Vagina (tissue), 2 donors: ENCODE results near the gene SCNN1G. TPM values are rescaled to one million over a fixed set of nuclear protein-coding genes. Genes with fewer than 3 reads are reported as not detected.

Experiments
- DNase-seq, 2 donors: peaks; one replicate each; pipeline ENCODE4 v3.0.0-alpha.2; 2017; ENCODE audit errors: extremely low spot score in 2 of 2
- H3K27ac ChIP-seq: fragments of 200-600 bp; sonication (generic); one replicate; pipeline ENCODE4 v1.5.1; 2019
- H3K27me3 ChIP-seq: fragments of 200-600 bp; sonication (generic); one replicate; pipeline ENCODE4 v1.5.1; 2019
- H3K36me3 ChIP-seq, 2 donors: fragments of 200-600 bp; sonication (generic); one replicate each; pipeline ENCODE4 v1.5.1; 2017 to 2019
- H3K4me1 ChIP-seq: fragments of 200-600 bp; sonication (generic); one replicate; pipeline ENCODE4 v1.5.1; 2019
- H3K4me3 ChIP-seq, 2 donors: fragments of 200-600 bp; sonication (generic); 1 replicate in 1 of 2; 2 replicates in 1 of 2; pipeline ENCODE4 v1.5.1; 2016 to 2019
- H3K9me3 ChIP-seq: fragments of 200-600 bp; sonication (generic); one replicate; pipeline ENCODE4 v1.5.1; 2019
- CTCF ChIP-seq, 3 experiments: fragments of 450-650 bp in 2 of 3; fragments of 200-600 bp in 1 of 3; sonication (generic) in 1 of 3; IDR thresholded peaks; one replicate each; pipeline ENCODE4 v1.5.1; 2017 to 2019; ENCODE audit warnings: antibody characterized with exemption in 3 of 3, mild to moderate bottlenecking in 2 of 3, moderate library complexity in 2 of 3
- POLR2A ChIP-seq, 2 donors: fragments of 450-650 bp; IDR thresholded peaks; one replicate each; pipeline ENCODE4 v1.6.1; 2017; ENCODE audit warnings: antibody characterized with exemption in 2 of 2, mild to moderate bottlenecking in 2 of 2, moderate library complexity in 2 of 2
- POLR2AphosphoS5 ChIP-seq, 2 donors: sonication (generic); formaldehyde crosslinking; IDR thresholded peaks; one replicate each; pipeline ENCODE4 v1.9.0; 2017; ENCODE audit warnings: antibody characterized with exemption in 2 of 2, mild to moderate bottlenecking in 2 of 2, low read depth in 1 of 2; ENCODE audit not compliant: insufficient read depth in 1 of 2
- intact Hi-C: fragments of 100-400 bp; cut with DNase I; formaldehyde crosslinking; loops from one replicate; pipeline ENCODE4 v1.15.1; 2023
- total RNA-seq: library from RNA; depleted of rRNA; stranded (reverse); fragments of >200 nt; gene quantifications from one replicate; pipeline ENCODE4 v1.2.3, GENCODE V29; 2016

SCNN1G gene
- total RNA-seq, result 26.5 TPM

- TF ChIP-seq POLR2A (IDR thresholded peaks at IDR 0.05), result no peak
- peak in 1 of 2 donors; percentile 47 for TF ChIP-seq POLR2AphosphoS5 (IDR thresholded peaks at IDR 0.05; ENCODE audit: insufficient read depth in 1 of 2, low read depth in 1 of 2)
- peak in 1 of 3 experiments; percentile 49 for TF ChIP-seq CTCF (IDR thresholded peaks at IDR 0.05)
- DNase-seq, result no peak
- H3K27ac ChIP-seq, result peak within 1 kb of the TSS; percentile 45
- intact Hi-C loops, result loop anchor here (5.0 kb wide), 1 partner anchor 254 kb away; no protein-coding TSS in a partner anchor
- H3K9me3 ChIP-seq, result no peaks in the 10 kb centered on the region
- H3K4me1 ChIP-seq, result peaks cover 24% of the 10 kb centered on the region
- H3K27me3 ChIP-seq, result peaks cover 8% of the 10 kb centered on the region
- H3K4me3 ChIP-seq, result peak within 1 kb of the TSS; percentile 51 to 58
- H3K36me3 ChIP-seq, result no peaks in the 10 kb centered on the region
Observed at GRCh38 chr16:23182679-23183542, at the start of gene SCNN1G. TSS of gene SCNN1G (plus strand) at chr16:23182745. CDS start at chr16:23186272, 3,527 bp downstream.

DNA sequence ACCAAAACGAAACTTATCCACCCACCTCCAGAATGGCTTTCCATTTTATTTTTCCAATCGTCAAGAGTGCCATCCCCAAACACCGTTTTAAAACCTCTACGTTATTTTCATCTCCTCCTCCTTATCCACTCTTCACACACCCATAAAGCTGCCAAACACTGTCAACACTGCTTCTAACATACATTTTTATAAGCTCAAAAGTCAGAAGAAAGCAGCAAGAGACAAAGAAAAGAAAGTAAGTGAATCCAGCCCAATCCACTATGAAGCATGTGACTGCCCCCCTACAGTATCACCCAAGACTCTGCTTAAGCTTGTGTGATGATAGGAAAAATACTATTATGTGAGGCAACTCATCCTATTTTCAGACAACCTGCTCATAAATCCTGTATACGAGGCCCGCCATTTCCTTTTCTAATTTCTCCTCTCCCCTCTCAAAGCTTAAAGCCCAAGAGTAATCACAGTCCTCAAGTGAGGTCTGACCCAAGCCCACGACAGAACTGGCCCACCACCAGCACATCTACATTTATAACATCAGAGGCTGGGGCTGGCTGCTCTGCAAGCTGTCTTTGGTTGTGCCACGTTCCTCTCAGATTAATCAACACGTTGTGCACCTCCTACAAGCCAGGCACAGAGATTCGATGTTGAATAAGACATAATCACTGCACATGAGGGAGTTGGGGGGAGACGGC lies 49.6 kb upstream of the SCNN1G start:
- H3K4me3 ChIP-seq, result peak overlapping the region in 1 of 2 donors; percentile 36
- H3K27ac ChIP-seq, result peak overlapping the region; percentile 78
- intact Hi-C loops, result no loop called here
- peaks cover 59% of the 10 kb centered on the region for H3K4me1 ChIP-seq
- H3K36me3 ChIP-seq, result no peaks in the 10 kb centered on the region
- H3K27me3 ChIP-seq, result no peaks in the 10 kb centered on the region
- TF ChIP-seq POLR2AphosphoS5 (IDR thresholded peaks at IDR 0.05; ENCODE audit: insufficient read depth in 1 of 2, low read depth in 1 of 2), result no peak
- no peak for TF ChIP-seq CTCF (IDR thresholded peaks at IDR 0.05)
- no peak for TF ChIP-seq POLR2A (IDR thresholded peaks at IDR 0.05)
- no peak for DNase-seq
- H3K9me3 ChIP-seq, result no peaks in the 10 kb centered on the region

- TF ChIP-seq POLR2A (IDR thresholded peaks at IDR 0.05) (no peak), POLR2AphosphoS5 (IDR thresholded peaks at IDR 0.05; ENCODE audit: insufficient read depth in 1 of 2, low read depth in 1 of 2) (peak in 1 of 2 donors; percentile 13), CTCF (IDR thresholded peaks at IDR 0.05) (no peak)
- Histone ChIP-seq H3K36me3 (no peaks in the 10 kb centered on the region), H3K9me3 (no peaks in the 10 kb centered on the region), H3K4me1 (peaks cover 59% of the 10 kb centered on the region), H3K27ac (peak overlapping the region; percentile 78), H3K4me3 (no peak overlapping the region), H3K27me3 (no peaks in the 10 kb centered on the region)
- no peak for DNase-seq
- intact Hi-C loops, result no loop called here
Observed at GRCh38 chr16:23134274-23134673, 48.3 kb upstream of the SCNN1G start.

DNA sequence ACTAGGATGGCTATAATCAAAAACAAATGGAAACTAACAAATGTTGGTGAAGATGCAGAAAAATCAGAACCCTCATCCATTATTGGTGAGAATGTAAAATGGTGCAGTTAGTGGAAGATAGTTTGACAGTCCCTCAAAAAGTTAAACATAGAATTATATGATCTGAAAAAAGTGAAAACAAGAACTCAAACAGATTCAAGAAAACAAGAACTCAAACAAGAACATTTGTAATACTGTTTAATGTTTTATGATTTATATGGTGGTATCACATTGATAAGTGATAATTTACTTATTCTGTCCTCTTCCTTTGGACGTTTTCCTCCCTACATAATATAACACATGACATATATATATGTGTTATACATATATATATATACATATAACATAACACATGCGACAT lies 45.3 kb upstream of the SCNN1G start:
- no peak for DNase-seq
- H3K36me3 ChIP-seq, result no peaks in the 10 kb centered on the region
- H3K9me3 ChIP-seq, result no peaks in the 10 kb centered on the region
- no peaks in the 10 kb centered on the region for H3K27me3 ChIP-seq
- intact Hi-C loops, result no loop called here
- TF ChIP-seq POLR2A (IDR thresholded peaks at IDR 0.05), result no peak
- TF ChIP-seq POLR2AphosphoS5 (IDR thresholded peaks at IDR 0.05; ENCODE audit: insufficient read depth in 1 of 2, low read depth in 1 of 2), result no peak
- no peak for TF ChIP-seq CTCF (IDR thresholded peaks at IDR 0.05)
- H3K4me1 ChIP-seq, result peaks cover 60% of the 10 kb centered on the region
- no peak overlapping the region for H3K27ac ChIP-seq
- no peak overlapping the region for H3K4me3 ChIP-seq
